HT1080 (cell line): Measurements from ENCODE around the gene SYT9. TPM values are rescaled to one million over a fixed set of nuclear protein-coding genes. Genes with fewer than 3 reads are reported as not detected.
"Not testable (repeated sequence)": the region's sequence is repeated elsewhere in the genome, so short reads cannot be mapped to it uniquely, and the experiment has no call there.

Experiments
- DNase-seq: peaks from one replicate; pipeline ENCODE4 v3.0.0-alpha.2; 2015; ENCODE audit warnings: low read depth
- small RNA-seq: library from RNA; depleted of rRNA; stranded (forward); fragments of <200 nt; gene quantifications from one replicate; pipeline ENCODE3, GENCODE V24; 2014
- total RNA-seq: library from RNA; depleted of rRNA; stranded (reverse); fragments of >200 nt; shearing (Covaris generic); gene quantifications from 2 replicates; pipeline ENCODE4 v1.2.3, GENCODE V29; 2014; rRNA removed

SYT9 gene
- total RNA-seq, 1 experiment from 2014 or later: 0.11 TPM

- DNase-seq: no peak
These were observed 246.5 kb downstream of the SYT9 start for GRCh38 chr11:7498193-7498592.

GRCh38 chr11:7499081-7499480 lies 247.4 kb downstream of the SYT9 start:
- DNase-seq: no peak

DNA sequence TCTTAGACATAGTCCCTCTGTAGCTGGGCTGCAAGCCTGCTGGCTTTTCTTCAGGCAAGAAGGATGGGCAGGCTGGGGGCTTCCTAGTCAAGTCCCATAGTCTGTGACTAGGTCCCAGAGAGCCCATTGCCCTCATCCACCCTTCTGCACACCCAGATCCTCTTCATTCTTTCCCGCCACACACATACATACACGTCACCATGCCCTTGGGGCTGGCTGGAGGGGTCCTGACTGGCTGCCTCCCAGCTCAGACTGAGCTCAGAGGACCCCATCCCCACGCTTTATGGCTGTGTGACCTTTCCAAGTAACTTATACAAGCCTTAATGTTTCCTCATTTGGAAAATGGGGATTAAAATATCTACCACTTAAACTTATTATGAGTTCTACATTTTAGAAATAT lies 248.5 kb downstream of the SYT9 start:
- DNase-seq: no peak

DNA sequence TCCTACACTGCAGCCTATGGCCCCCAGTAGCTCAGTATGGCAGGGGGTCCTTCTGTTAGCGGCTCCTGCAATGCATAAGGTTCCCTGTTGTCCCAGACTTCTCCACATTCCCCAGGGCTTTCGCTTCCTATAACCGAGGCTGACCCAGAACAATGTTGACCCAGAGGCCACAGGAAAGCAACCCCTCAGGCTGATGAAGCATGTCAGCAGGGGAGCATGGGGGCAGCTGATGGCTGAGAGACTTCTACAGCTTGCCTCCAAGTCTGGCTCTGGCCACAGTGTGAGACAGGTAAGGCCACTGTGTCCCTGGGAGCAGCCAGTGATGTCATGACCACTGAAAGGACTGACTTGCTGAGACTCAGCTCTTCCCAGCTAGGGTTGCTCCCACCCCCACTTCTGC lies 249.5 kb downstream of the SYT9 start:
- DNase-seq: no peak

DNA sequence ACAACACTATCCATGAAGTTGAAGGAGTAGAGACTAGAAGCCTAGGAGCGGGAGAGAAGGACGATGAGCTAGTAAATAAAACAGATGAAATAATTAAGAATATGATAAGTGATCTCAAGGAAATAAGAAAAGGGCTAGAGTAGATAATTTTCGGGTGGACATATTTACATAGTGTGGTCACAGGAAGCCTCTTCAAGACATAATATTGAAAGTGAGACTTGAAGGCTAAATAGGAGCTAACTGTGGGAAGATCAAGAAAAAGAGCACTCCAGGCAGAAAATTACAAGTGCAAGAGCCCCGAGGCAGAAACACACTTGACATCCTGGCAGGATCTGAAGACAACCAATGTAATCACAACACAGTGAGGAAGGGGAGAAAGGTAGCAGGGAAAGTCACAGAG lies 250.2 kb downstream of the SYT9 start:
- no peak for DNase-seq

GRCh38 chr11:7506243-7506642 lies 254.5 kb downstream of the SYT9 start:
- DNase-seq: no peak

DNA sequence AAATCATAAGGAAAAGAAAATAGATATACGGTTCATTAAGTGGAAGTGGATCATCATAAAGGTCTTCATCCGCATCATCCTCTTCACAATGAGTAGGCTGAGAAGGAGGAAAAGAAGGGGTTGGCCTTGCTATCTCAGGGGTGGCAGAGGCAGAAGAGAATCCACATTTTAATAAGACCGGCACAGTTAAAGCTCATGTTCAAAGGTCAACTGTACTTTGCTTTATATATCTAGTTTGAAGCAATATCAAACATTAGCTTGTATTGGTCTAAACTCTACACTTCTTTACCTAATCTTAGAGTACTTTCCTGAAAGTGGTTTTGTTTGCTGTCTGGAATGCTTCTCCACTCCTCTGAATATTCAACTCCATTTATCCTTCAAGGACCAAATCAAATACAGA lies 256.4 kb downstream of the SYT9 start:
- no peak for DNase-seq

GRCh38 chr11:7509966-7510365 lies 258.3 kb downstream of the SYT9 start:
- no peak for DNase-seq

GRCh38 chr11:7511401-7511800 lies 259.7 kb downstream of the SYT9 start:
- no peak for DNase-seq

DNA sequence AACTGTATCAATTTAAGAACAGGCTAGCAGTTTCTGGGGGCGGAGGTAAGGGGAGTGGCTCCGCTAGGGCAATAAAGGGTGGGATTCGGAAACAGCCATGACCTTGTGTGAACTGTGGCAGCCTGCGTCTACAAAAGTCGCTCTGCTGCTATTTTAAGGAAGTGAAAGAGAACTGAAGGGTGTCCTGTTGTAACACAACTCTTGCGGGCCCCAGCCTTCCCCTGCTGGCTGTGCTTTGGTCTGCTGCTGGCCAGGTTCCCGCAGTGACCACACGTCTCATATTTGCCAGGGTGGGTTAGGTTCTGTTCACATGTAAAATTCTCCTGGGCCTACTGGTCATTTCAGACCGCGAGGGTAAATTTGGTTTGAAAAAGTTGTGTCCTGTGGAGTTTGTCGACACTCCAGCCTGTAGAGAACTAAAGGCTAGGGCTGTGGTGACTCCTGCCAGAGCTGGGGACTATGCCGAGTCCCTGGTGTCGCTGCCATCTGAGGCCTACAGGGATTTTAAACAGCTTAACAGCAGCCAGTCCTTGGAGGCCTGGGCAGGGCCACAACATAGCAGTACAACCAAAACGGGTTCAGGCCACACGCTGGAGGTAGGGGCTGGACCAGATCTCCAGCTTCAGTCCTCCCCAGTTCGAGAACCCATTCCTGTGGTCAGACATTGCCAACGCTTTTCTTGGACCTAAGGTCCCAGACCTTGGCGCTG lies 261.0 kb downstream of the SYT9 start:
- no peak for DNase-seq

DNA sequence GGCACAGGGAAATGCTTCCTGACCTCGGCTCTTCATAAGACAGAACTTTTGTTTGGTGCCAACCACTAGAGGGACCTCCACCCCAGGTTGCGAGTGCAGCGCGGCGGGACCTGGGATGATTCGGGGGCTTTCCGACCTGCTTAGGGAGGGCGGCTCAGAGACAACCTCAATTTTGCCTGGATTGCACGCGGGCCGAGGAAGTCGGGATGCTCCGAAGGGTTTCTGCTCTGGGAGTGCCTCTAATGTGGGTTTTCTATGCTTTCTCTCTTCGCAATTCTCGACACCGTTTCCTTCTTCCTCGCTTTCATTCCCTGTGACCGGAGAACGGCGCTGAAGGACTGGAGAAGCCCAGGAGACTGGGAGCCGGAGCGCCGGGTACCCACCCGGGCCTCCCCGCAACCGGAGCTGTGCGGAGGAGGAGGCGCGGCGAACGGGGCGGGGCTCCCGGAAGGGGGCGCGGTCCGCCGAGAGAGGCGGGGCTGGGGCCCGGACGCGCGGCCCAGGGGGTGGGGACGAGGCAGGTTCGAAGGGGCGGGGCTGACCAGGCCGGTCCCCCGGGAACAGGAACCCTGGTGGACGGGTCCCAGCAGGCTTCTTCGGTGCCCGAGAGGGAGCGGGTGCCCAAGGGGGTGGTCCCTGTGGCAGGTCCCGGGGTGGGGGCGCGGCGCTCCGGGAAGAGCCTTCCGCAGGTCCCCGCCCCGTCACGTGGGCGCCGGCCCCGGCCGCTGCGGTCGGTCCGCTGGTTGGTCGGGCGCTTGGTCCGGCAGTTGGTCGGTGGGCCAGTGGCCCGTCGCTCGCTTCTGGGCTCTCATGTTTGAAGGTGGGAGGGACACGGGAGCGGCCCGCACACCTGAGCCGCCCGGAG lies 261.8 kb downstream of the SYT9 start, which contains the start of gene PPFIBP2:
Gene PPFIBP2, plus strand, starts transcription at position 766 of the 865 bp plus-strand sequence. CDS start 35,477 bp downstream, outside the sequence.
- DNase-seq: peak; percentile 51

GRCh38 chr11:7514099-7514591 lies 262.4 kb downstream of the SYT9 start:
- no peak for DNase-seq

- DNase-seq: no peak
These were observed 263.8 kb downstream of the SYT9 start for GRCh38 chr11:7515447-7515886.

DNA sequence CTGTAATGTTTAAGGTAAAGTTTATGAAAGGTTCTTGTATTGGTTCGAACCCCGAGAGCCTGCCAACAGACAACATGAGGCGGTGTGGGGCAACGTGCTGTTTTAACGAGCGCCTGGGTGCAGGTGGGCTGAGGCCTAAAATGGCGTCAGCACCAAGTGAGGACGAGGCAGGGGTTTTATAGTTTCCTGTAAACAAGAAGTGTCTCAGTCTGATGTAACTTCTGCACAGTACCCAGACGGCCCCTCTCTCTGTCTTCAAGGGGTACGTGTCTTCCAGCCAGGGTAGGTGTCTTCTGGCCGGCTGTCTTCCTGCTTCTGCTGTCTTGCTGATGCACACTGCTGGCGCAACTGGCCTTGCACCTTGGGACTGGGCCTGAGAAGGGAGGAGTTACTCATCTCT lies 264.8 kb downstream of the SYT9 start:
- no peak for DNase-seq

DNA sequence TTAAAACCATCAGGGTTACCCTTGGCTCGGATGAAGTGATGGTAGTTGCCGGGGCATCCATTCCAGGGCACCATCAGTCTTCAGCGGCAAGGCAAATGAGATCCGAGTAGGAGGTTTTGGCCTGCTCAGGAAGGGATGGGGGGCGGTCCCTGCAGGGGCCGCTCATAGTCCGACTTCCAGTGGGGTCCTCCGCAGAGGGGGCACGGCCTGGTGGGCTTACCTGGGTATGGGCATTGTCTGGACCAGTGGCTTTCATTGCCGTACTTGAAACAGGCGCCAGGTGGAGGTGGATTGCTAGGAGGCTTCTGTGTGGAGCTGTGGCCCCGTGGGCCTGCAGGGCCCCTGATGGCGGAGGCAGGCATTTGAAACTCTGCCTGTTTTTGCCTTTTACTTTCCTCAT lies 266.0 kb downstream of the SYT9 start:
- DNase-seq: not testable (repeated sequence)

Small RNA genes within 50 kb of the gene (small RNA-seq; reads per million reads assigned to genes)
- gene MIR302E: not detected

Other genes with a start within 250 kb of the SYT9 start
- gene ZNF214, start 231.6 kb upstream of the SYT9 start, total RNA-seq: 0.03 TPM in 1 of 2 replicates, not detected in the other
- gene NLRP14, start 231.4 kb upstream of the SYT9 start, total RNA-seq: not detected in 2 replicates
- not detected in 2 replicates for gene RBMXL2, start 162.9 kb upstream of the SYT9 start, total RNA-seq
- gene OLFML1, start 233.6 kb downstream of the SYT9 start, total RNA-seq: 0.20 TPM in 1 of 2 replicates, not detected in the other